H1 (cell line): ENCODE data around the gene CCDC92B. TPM values are rescaled to one million over a fixed set of nuclear protein-coding genes. Genes with fewer than 3 reads are reported as not detected.

Experiments
- CTCF ChIA-PET: fragments of 300-600 bp; sonication (Branson Sonifier 250); formaldehyde crosslinking; loops from one replicate; lab custom pipeline; 2021; ENCODE audit not compliant: partially characterized antibody; lab: Charles Lee
- POLR2A ChIA-PET: fragments of 300-600 bp; sonication (Branson Sonifier 250); formaldehyde crosslinking; loops from one replicate; lab custom pipeline; 2021; ENCODE audit warnings: inconsistent platforms; ENCODE audit not compliant: partially characterized antibody; lab: Charles Lee
- DNase-seq, 2 experiments: peaks; one replicate each; pipeline versions ENCODE4 v3.0.0 to v3.0.0-alpha.2; 2010 to 2022; ENCODE audit warnings: low spot score in 2 of 2, low read depth in 1 of 2, mixed read lengths in 1 of 2
- FAIRE-seq: peaks from 2 replicates; lab custom pipeline; 2011; peaks lifted over from hg19 to GRCh38; lab: Jason Lieb, UNC
- H2AFZ ChIP-seq: 2 replicates; pipeline ENCODE4 v1.8.1; 2012; ENCODE audit warnings: low read length, inconsistent platforms
- H2AK5ac ChIP-seq: 2 replicates; pipeline ENCODE4 v1.6.1; 2013; ENCODE audit warnings: low read depth, low read length
- H2BK120ac ChIP-seq: replicated peaks from 2 replicates; pipeline ENCODE3; 2013; ENCODE audit warnings: low read depth, low read length, inconsistent platforms
- H2BK12ac ChIP-seq: 2 replicates; pipeline ENCODE4 v1.6.1; 2013; ENCODE audit warnings: low read depth, low read length
- H2BK15ac ChIP-seq: 2 replicates; pipeline ENCODE4 v1.6.1; 2013; ENCODE audit warnings: low read length
- H2BK20ac ChIP-seq: 2 replicates; pipeline ENCODE4 v1.6.1; 2013; ENCODE audit warnings: low read length
- H2BK5ac ChIP-seq: 2 replicates; pipeline ENCODE4 v1.6.1; 2013; ENCODE audit warnings: low read depth, low read length
- H3K14ac ChIP-seq: 2 replicates; pipeline ENCODE4 v1.6.1; 2013; ENCODE audit warnings: inconsistent platforms; ENCODE audit not compliant: insufficient read length
- H3K18ac ChIP-seq: 2 replicates; pipeline ENCODE4 v1.6.1; 2013; ENCODE audit warnings: low read length; ENCODE audit errors: extremely low read depth
- H3K23ac ChIP-seq: 2 replicates; pipeline ENCODE4 v1.6.1; 2013; ENCODE audit warnings: inconsistent platforms; ENCODE audit not compliant: insufficient read length
- H3K23me2 ChIP-seq: 2 replicates; pipeline ENCODE4 v1.6.1; 2013; ENCODE audit warnings: low read depth, low read length
- H3K27ac ChIP-seq: 2 replicates; pipeline ENCODE4 v1.6.1; 2011; ENCODE audit warnings: low read depth, low read length, inconsistent platforms
- H3K27me3 ChIP-seq, 4 experiments: replicated peaks in 1 of 4; 1 replicate in 1 of 4; 2 replicates in 3 of 4; pipeline versions ENCODE4 v1.6.1 to v1.8.1; 2011 to 2013; ENCODE audit warnings: low read length in 3 of 4, mild to moderate bottlenecking in 3 of 4, inconsistent platforms in 2 of 4, mixed read lengths in 2 of 4, moderate library complexity in 1 of 4; ENCODE audit not compliant: control insufficient read depth in 3 of 4, insufficient read depth in 3 of 4; ENCODE audit errors: extremely low read depth in 1 of 4
- H3K36me3 ChIP-seq, 4 experiments: 2 replicates each; pipeline versions ENCODE4 v1.6.1 to v1.8.1; 2011 to 2013; ENCODE audit warnings: mild to moderate bottlenecking in 4 of 4, low read length in 3 of 4, moderate library complexity in 2 of 4, control low read depth in 1 of 4, inconsistent platforms in 1 of 4; ENCODE audit not compliant: insufficient read depth in 4 of 4, control insufficient read depth in 2 of 4
- H3K4ac ChIP-seq: replicated peaks from 2 replicates; pipeline ENCODE3; 2013; ENCODE audit warnings: low read length, low read depth, mixed read lengths, inconsistent platforms; ENCODE audit not compliant: insufficient read length
- H3K4me1 ChIP-seq, 4 experiments: replicated peaks in 1 of 4; 1 replicate in 1 of 4; 2 replicates in 3 of 4; pipeline versions ENCODE4 v1.6.1 to v1.8.1; 2011 to 2013; ENCODE audit warnings: low read length in 3 of 4, inconsistent platforms in 2 of 4, mixed read lengths in 1 of 4; ENCODE audit not compliant: insufficient read depth in 4 of 4, control insufficient read depth in 3 of 4
- H3K4me2 ChIP-seq, 2 experiments: 2 replicates each; pipeline versions ENCODE4 v1.6.1 to v1.8.1; 2011 to 2013; ENCODE audit warnings: low read depth in 2 of 2, low read length in 2 of 2, control low read depth in 1 of 2, inconsistent platforms in 1 of 2, mild to moderate bottlenecking in 1 of 2; ENCODE audit not compliant: insufficient read depth in 1 of 2
- H3K4me3 ChIP-seq, 4 experiments: fragments of 200-600, 300-600 bp in 1 of 4; sonication (generic), shearing (Covaris generic), sonication (Bioruptor Twin) in 1 of 4; 2 replicates each; pipeline versions ENCODE4 v1.5.1 to v1.8.1; 2011 to 2016; ENCODE audit warnings: low read length in 4 of 4, low read depth in 3 of 4, control low read depth in 2 of 4, inconsistent platforms in 2 of 4, mild to moderate bottlenecking in 2 of 4, mixed read lengths in 1 of 4, moderate library complexity in 1 of 4; ENCODE audit not compliant: insufficient read depth in 2 of 4; ENCODE audit errors: extremely low read depth in 1 of 4
- H3K56ac ChIP-seq: replicated peaks from 2 replicates; pipeline ENCODE3; 2013; ENCODE audit warnings: low read depth, mild to moderate bottlenecking, mixed read lengths, low read length, inconsistent platforms; ENCODE audit not compliant: insufficient read length
- H3K79me1 ChIP-seq: 2 replicates; pipeline ENCODE4 v1.6.1; 2013; ENCODE audit warnings: low read depth, low read length, control low read depth
- H3K79me2 ChIP-seq, 2 experiments: 2 replicates each; pipeline versions ENCODE4 v1.6.1 to v1.8.1; 2012 to 2013; ENCODE audit warnings: low read length in 2 of 2, mild to moderate bottlenecking in 2 of 2, inconsistent platforms in 1 of 2; ENCODE audit not compliant: insufficient read depth in 2 of 2, control insufficient read depth in 1 of 2
- H3K9ac ChIP-seq, 4 experiments: replicated peaks in 1 of 4; 1 replicate in 1 of 4; 2 replicates in 3 of 4; pipeline versions ENCODE4 v1.6.1 to v1.8.1; 2011 to 2013; ENCODE audit warnings: low read depth in 3 of 4, low read length in 3 of 4, control low read depth in 2 of 4, mild to moderate bottlenecking in 2 of 4, moderate library complexity in 2 of 4, inconsistent platforms in 1 of 4; ENCODE audit errors: extremely low read depth in 1 of 4
- H3K9me3 ChIP-seq, 2 experiments: 2 replicates each; pipeline versions ENCODE4 v1.6.1 to v1.8.1; 2012 to 2013; ENCODE audit warnings: mild to moderate bottlenecking in 2 of 2, moderate library complexity in 2 of 2, control low read depth in 1 of 2, inconsistent platforms in 1 of 2, low read depth in 1 of 2, low read length in 1 of 2, mixed read lengths in 1 of 2; ENCODE audit not compliant: insufficient read depth in 2 of 2
- H4K20me1 ChIP-seq, 2 experiments: replicated peaks in 1 of 2; 2 replicates each; pipeline versions ENCODE3 to v1.8.1; 2011 to 2013; ENCODE audit warnings: inconsistent platforms in 2 of 2, low read length in 2 of 2, mild to moderate bottlenecking in 1 of 2; ENCODE audit not compliant: insufficient read depth in 2 of 2, control insufficient read depth in 1 of 2
- H4K5ac ChIP-seq: 2 replicates; pipeline ENCODE4 v1.6.1; 2013; ENCODE audit warnings: low read length, low read depth, mixed read lengths, inconsistent platforms; ENCODE audit not compliant: insufficient read length
- H4K8ac ChIP-seq: 2 replicates; pipeline ENCODE4 v1.8.0; 2013; ENCODE audit warnings: mild to moderate bottlenecking, moderate library complexity, low read length, inconsistent platforms; ENCODE audit not compliant: insufficient read depth; ENCODE audit errors: extremely low read depth
- H4K91ac ChIP-seq: replicated peaks from 2 replicates; pipeline ENCODE3; 2013; ENCODE audit warnings: low read length, mixed read lengths, inconsistent platforms; ENCODE audit not compliant: insufficient read length
- ATF3 ChIP-seq: IDR thresholded peaks from 2 replicates; pipeline ENCODE4 v1.6.1; 2011; ENCODE audit warnings: low read depth, mild to moderate bottlenecking, low read length; ENCODE audit not compliant: insufficient read depth
- BACH1 ChIP-seq: IDR thresholded peaks from 2 replicates; pipeline ENCODE4 v1.6.1; 2012; ENCODE audit warnings: low read length, improper control_type of control experiment
- CHD1 ChIP-seq: IDR thresholded peaks from 2 replicates; pipeline ENCODE4 v1.6.1; 2012; ENCODE audit warnings: low read depth, low read length, improper control_type of control experiment
- E2F6 ChIP-seq: IDR thresholded peaks from 2 replicates; pipeline ENCODE4 v1.6.1; 2012; ENCODE audit warnings: inconsistent platforms
- JUN ChIP-seq: IDR thresholded peaks from 2 replicates; pipeline ENCODE4 v1.6.1; 2011; ENCODE audit warnings: low read depth, mild to moderate bottlenecking, improper control_type of control experiment, low read length
- JUND ChIP-seq: IDR thresholded peaks from 2 replicates; pipeline ENCODE4 v1.6.1; 2011; ENCODE audit warnings: mild to moderate bottlenecking, improper control_type of control experiment, low read length
- MAFK ChIP-seq: IDR thresholded peaks from 2 replicates; pipeline ENCODE4 v1.6.1; 2012; ENCODE audit warnings: low read depth, mild to moderate bottlenecking, improper control_type of control experiment, low read length
- MAX ChIP-seq: IDR thresholded peaks from 2 replicates; pipeline ENCODE4 v1.6.1; 2012; ENCODE audit warnings: inconsistent platforms
- POLR2AphosphoS5 ChIP-seq: IDR thresholded peaks from 2 replicates; pipeline ENCODE4 v1.6.1; 2011; ENCODE audit warnings: low read depth, low read length
- RAD21 ChIP-seq, 2 experiments: IDR thresholded peaks in 1 of 2; conservative IDR thresholded peaks in 1 of 2; 2 replicates each; pipeline ENCODE4 v1.6.1; 2011; ENCODE audit warnings: low read depth in 2 of 2, low read length in 2 of 2, improper control_type of control experiment in 1 of 2, inconsistent platforms in 1 of 2, mild to moderate bottlenecking in 1 of 2, moderate library complexity in 1 of 2
- RBBP5 ChIP-seq: IDR thresholded peaks from 2 replicates; pipeline ENCODE4 v1.7.1; 2012; ENCODE audit warnings: low read depth, mild to moderate bottlenecking, inconsistent platforms, low read length, moderate library complexity, borderline replicate concordance
- RFX5 ChIP-seq: IDR thresholded peaks from 2 replicates; pipeline ENCODE4 v1.6.1; 2011; ENCODE audit warnings: low read depth, low read length, improper control_type of control experiment, borderline replicate concordance
- WGBS, 2 experiments: shearing (Covaris generic) in 1 of 2; methylation state at CpG; one replicate each; pipeline versions ENCODE4 v1.1.6 to v1.1.7; 2013 to 2015; ENCODE audit warnings: low lambda C conversion rate in 2 of 2, mixed read lengths in 2 of 2, inconsistent platforms in 1 of 2, low coverage in 1 of 2, missing lambda C conversion rate in 1 of 2; ENCODE audit not compliant: insufficient replicate concordance in 2 of 2, insufficient coverage in 1 of 2, insufficient read length in 1 of 2; ENCODE audit errors: extremely low coverage in 1 of 2, missing lambda C conversion rate in 1 of 2; 5-methylcytosine and 5-hydroxymethylcytosine counted together
- polyA plus RNA-seq, 7 experiments: library from polyadenylated mRNA; depleted of rRNA in 3 of 7; stranded (reverse) in 5 of 7; unstranded in 2 of 7; fragments of >200 nt in 5 of 7; fragments of 200-250 nt in 2 of 7; gene quantifications; 1 replicate in 5 of 7; 2 replicates in 1 of 7; 4 replicates in 1 of 7; pipeline versions ENCODE4 v1.2.1 to v1.2.3, GENCODE V29; 2011 to 2013; ENCODE audit warnings: missing spikeins in 2 of 7, mixed read lengths in 2 of 7
- total RNA-seq: library from RNA; stranded (reverse); fragmentation: NEBNext Ultra II Directional; extraction: Animal tissue kit (Norgen Biotek cat#: 25700); gene quantifications from 2 replicates; pipeline ENCODE4 v1.2.1, GENCODE V29; 2021

Gene CCDC92B
- total and polyA plus RNA-seq, 2 of the 8 experiments (the other 6 are each of a cell fraction or from before 2014, with no cell fraction given), result 5.5 to 12.1 TPM

GRCh38 chr17:2703181-2703580 lies 46.3 kb downstream of the CCDC92B start:
- CTCF ChIA-PET, result interaction anchor here (0.7 to 1.5 kb wide), 5 partner anchors 22 to 185 kb away, joined by 3 read pairs; no protein-coding TSS in a partner anchor
- Histone ChIP-seq H2BK20ac (no peak overlapping the region), H2BK12ac (no peak overlapping the region), H4K8ac (no peak overlapping the region; the same call in 1 of the 2 replicates), H3K4ac (no peak overlapping the region), H2AK5ac (no peak overlapping the region), H3K23ac (no peak overlapping the region), H3K79me2 (peaks cover 0 to 32% of the 10 kb centered on the region in 2 experiments; a peak in 3 of 4 replicates), H3K27me3 (no peaks in the 10 kb centered on the region), H3K9me3 (no peaks in the 10 kb centered on the region), H3K14ac (no peak overlapping the region), H3K4me3 (no peak overlapping the region), H4K5ac (no peak overlapping the region), H3K27ac (no peak overlapping the region), H3K18ac (no peak overlapping the region), H2BK5ac (0 out of 2 replicates have a peak overlapping the region, but pooled peaks have one; percentile 66), H3K4me2 (no peak overlapping the region), H4K91ac (no peak overlapping the region), H2AFZ (no peak overlapping the region), H3K23me2 (no peaks in the 10 kb centered on the region), H3K36me3 (peaks cover 0 to 21% (median 15%) of the 10 kb centered on the region in 4 experiments; a peak in 7 of 8 replicates), H4K20me1 (peaks cover 3 to 32% of the 10 kb centered on the region in 2 experiments), H3K4me1 (peaks cover 0 to 8% (median 5%) of the 10 kb centered on the region in 4 experiments; a peak in 5 of 7 replicates), H3K79me1 (peaks cover 7% of the 10 kb centered on the region), H2BK15ac (no peak overlapping the region), H2BK120ac (no peak overlapping the region), H3K9ac (no peak overlapping the region), H3K56ac (no peak overlapping the region)
- POLR2A ChIA-PET, result interaction anchor here (0.9 to 1.5 kb wide), 5 partner anchors 13 to 22 kb away, joined by 3 to 6 read pairs (median 3); no protein-coding TSS in a partner anchor
- DNase-seq, result no peak
- 88% methylated on average over 20 of the region's 20 CpGs; no CpG with 5 or more reads in 1 of the 2 experiments for WGBS, 2 experiments
- no peak for FAIRE-seq
- no peak for TF ChIP-seq RFX5
- no peak for TF ChIP-seq JUND
- TF ChIP-seq JUN, result no peak
- TF ChIP-seq RAD21 (IDR thresholded peaks at IDR 0.05 in 1 of 2, conservative IDR thresholded peaks at IDR 0.05 in 1 of 2; ENCODE audit: low read depth in 2 of 2, low read length in 2 of 2), result no peak
- no peak for TF ChIP-seq MAX
- TF ChIP-seq RBBP5, result no peak
- no peak for TF ChIP-seq POLR2AphosphoS5
- no peak for TF ChIP-seq BACH1
- no peak for TF ChIP-seq CHD1
- TF ChIP-seq MAFK, result no peak
- no peak for TF ChIP-seq ATF3
- no peak for TF ChIP-seq E2F6
